AG10803 (cell line): Measurements from ENCODE around the gene GPD1L.
"Not testable (repeated sequence)": the region's sequence is repeated elsewhere in the genome, so short reads cannot be mapped to it uniquely, and the experiment has no call there.

ENCODE experiments used
- DNase-seq: peaks from one replicate; pipeline ENCODE4 v3.0.0; 2010; ENCODE audit warnings: low read depth
- H3K4me3 ChIP-seq: 2 replicates; pipeline ENCODE4 v1.5.1; 2011; ENCODE audit warnings: mild to moderate bottlenecking, low read length, control low read depth
- CTCF ChIP-seq: conservative IDR thresholded peaks from 2 replicates; pipeline ENCODE4 v1.5.1; 2011; ENCODE audit warnings: mild to moderate bottlenecking, low read length, control low read depth, inconsistent platforms

Gene GPD1L

DNA sequence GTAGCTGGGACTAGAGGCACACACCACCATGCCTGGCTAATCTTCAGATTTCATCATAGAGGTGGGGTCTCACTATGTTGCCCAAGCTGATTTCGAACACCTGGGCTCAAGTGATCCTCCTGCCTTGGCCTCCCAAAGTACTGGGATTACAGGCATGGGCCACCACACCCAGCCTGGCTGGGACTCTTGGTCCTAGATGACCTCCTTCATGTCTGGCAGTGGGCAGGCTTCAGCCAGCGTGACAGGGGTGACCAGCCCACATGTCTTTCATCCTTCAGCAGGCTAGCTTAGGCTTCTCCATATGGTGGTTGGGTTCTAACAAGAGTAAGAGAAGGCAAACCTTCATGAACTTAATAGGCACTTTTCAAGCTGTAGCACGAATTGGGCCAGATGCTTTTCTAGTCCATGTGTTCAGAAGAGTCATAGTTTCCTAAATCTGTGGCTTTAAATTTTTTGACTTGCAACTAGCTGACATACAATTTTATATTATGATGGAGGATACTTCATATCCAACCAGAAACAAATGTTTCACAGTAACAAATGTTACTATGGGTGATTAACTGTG, 7.6 kb downstream of the GPD1L start:
- no peak for DNase-seq
- no peak overlapping the region for H3K4me3 ChIP-seq
- no peak for TF ChIP-seq CTCF

- not testable (repeated sequence) for DNase-seq, H3K4me3 ChIP-seq
Measured at GRCh38 chr3:32114546-32115386, 8.3 kb downstream of the GPD1L start.

GRCh38 chr3:32117320-32117719, 10.9 kb downstream of the GPD1L start:
- no peak for DNase-seq
- no peak overlapping the region for H3K4me3 ChIP-seq
- no peak for TF ChIP-seq CTCF

GRCh38 chr3:32118215-32118614, 11.8 kb downstream of the GPD1L start:
- H3K4me3 ChIP-seq: no peak overlapping the region

GRCh38 chr3:32120471-32120870, 14.1 kb downstream of the GPD1L start:
- no peak for DNase-seq
- H3K4me3 ChIP-seq: no peak overlapping the region

More at GRCh38 chr3:32118215-32118614, 11.8 kb downstream of the GPD1L start:
- no peak for TF ChIP-seq CTCF
- DNase-seq: no peak

GRCh38 chr3:32121137-32121536, 14.7 kb downstream of the GPD1L start:
- no peak for DNase-seq
- no peak overlapping the region for H3K4me3 ChIP-seq
- TF ChIP-seq CTCF: no peak

More at GRCh38 chr3:32120471-32120870, 14.1 kb downstream of the GPD1L start:
- no peak for TF ChIP-seq CTCF

- no peak overlapping the region for H3K4me3 ChIP-seq
- no peak for TF ChIP-seq CTCF
- no peak for DNase-seq
Measured at GRCh38 chr3:32123620-32124019, 17.2 kb downstream of the GPD1L start.
